ENCODE measurements around the gene TSC22D4. TPM values are rescaled to one million over a fixed set of nuclear protein-coding genes. Genes with fewer than 3 reads are reported as not detected.
A peak's percentile ranks its signal among the peaks of the same experiment; 100 is the strongest.

TSC22D4 gene
- total RNA-seq, 1 donor from 2014 or later, result 46.9 TPM

DNA sequence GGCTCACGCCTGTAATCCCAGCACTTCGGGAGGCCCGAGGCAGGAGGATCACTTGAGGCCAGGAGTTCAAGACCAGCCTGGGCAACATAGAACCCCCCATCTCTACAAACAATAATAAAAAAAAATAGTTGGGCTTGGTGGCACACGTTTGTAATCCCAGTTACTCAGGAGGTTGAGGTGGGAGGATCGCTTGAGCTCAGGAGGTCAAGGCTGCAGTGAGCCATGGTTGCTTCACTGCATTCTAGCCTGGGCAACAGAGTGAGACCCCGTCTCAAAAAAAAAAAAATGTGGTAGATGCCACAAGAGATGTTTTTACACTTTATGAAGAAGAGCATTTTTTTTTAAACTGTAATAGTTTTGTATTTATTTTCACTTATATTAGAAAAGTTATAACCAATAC lies 17.5 kb upstream of the TSC22D4 start:
- Mint-ChIP-seq H3K27me3 (ENCODE audit: unreplicated experiment) (peaks cover 2% of the 10 kb centered on the region), H3K36me3 (ENCODE audit: unreplicated experiment) (peaks cover 3% of the 10 kb centered on the region), H3K27ac (ENCODE audit: unreplicated experiment) (no peak overlapping the region), H3K4me3 (ENCODE audit: unreplicated experiment) (no peak overlapping the region), H3K9me3 (ENCODE audit: unreplicated experiment) (no peaks in the 10 kb centered on the region), H3K4me1 (ENCODE audit: unreplicated experiment) (peaks cover 10% of the 10 kb centered on the region)
- DNase-seq (ENCODE audit: extremely low spot score, unreplicated experiment), result no peak
- TF ChIP-seq, protein P1, sequence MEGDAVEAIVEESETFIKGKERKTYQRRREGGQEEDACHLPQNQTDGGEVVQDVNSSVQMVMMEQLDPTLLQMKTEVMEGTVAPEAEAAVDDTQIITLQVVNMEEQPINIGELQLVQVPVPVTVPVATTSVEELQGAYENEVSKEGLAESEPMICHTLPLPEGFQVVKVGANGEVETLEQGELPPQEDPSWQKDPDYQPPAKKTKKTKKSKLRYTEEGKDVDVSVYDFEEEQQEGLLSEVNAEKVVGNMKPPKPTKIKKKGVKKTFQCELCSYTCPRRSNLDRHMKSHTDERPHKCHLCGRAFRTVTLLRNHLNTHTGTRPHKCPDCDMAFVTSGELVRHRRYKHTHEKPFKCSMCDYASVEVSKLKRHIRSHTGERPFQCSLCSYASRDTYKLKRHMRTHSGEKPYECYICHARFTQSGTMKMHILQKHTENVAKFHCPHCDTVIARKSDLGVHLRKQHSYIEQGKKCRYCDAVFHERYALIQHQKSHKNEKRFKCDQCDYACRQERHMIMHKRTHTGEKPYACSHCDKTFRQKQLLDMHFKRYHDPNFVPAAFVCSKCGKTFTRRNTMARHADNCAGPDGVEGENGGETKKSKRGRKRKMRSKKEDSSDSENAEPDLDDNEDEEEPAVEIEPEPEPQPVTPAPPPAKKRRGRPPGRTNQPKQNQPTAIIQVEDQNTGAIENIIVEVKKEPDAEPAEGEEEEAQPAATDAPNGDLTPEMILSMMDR (IDR thresholded peaks at IDR 0.05), result no peak

DNA sequence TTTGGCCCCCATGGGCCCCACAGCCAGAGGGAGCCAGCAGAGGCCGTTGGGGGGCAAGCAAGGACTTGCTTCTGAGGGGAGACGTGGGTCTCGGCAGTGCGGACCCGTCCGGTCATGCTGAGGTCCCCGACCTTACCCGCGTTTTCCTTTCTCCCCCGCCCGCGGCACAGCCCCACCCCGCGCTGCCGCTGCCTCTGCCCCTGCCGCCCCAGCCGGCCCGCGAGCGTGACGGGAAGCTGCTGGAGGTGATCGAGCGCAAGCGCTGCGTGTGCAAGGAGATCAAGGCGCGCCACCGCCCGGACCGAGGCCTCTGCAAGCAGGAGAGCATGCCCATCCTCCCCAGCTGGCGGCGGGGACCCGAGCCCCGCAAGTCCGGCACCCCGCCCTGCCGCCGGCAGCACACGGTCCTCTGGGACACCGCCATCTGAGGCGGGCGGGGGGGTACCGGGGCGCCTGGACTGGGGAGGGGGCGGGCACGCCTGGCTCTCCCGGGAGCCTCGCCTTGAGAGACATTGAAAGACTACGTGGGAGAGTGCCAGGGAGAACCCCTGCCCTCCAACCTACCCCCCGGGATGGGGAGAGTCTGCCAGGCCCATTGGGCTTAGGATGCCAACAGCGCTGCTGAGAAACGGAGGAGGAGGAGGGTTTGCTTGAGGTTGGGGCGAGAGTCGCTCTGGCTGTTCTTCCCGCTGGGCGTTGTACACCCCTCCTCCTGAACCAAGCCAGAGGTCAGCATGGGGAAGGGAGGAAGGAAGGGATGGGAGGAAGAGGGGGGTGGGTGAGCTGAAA lies 14.7 kb upstream of the TSC22D4 start:
- TF ChIP-seq, protein P1 (IDR thresholded peaks at IDR 0.05), result no peak
- Mint-ChIP-seq H3K27me3 (ENCODE audit: unreplicated experiment) (no peaks in the 10 kb centered on the region), H3K4me3 (ENCODE audit: unreplicated experiment) (peak overlapping the region; percentile 38), H3K9me3 (ENCODE audit: unreplicated experiment) (no peaks in the 10 kb centered on the region), H3K4me1 (ENCODE audit: unreplicated experiment) (peaks cover 10% of the 10 kb centered on the region), H3K27ac (ENCODE audit: unreplicated experiment) (no peak overlapping the region), H3K36me3 (ENCODE audit: unreplicated experiment) (peaks cover 3% of the 10 kb centered on the region)
- DNase-seq (ENCODE audit: extremely low spot score, unreplicated experiment), result no peak

DNA sequence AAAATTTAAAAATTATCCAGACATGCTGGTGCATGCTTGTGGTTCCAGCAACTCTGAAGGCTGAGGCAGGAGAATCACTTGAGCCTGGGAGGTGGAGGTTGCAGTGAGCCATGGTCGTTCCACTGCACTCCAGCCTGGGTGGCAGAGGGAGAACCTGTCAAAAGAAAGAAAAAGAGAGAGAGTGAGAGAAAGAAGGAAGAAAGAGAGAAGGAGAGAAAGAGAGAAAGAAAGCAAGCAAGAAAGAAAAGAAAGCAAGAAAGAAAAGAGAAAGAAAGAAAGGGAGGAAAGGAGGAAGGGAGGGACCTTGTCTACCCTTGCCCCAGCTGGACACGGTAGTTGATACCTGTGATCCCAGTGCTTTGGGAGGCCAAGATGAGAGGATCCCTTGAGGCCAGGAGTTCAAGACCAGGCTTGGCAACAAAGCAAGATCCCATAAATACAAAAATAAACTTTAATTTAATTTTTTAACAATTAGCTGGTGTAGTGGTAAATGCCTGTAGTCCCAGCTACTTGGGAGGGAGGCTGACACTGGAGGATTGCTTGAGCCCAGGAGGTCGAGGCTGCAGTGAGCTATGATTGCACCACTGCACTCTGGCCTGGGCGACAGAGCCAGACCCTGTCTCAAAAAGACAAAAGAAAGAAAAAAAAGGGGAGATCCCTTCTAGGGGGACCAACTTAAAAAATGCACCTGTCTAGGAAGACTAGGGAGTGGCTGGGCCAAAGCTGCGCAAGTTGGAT lies 13.9 kb upstream of the TSC22D4 start:
- TF ChIP-seq, protein P1 (IDR thresholded peaks at IDR 0.05), result no peak
- no peaks in the 10 kb centered on the region for H3K27me3 Mint-ChIP-seq (ENCODE audit: unreplicated experiment)
- H3K4me1 Mint-ChIP-seq (ENCODE audit: unreplicated experiment), result peaks cover 10% of the 10 kb centered on the region
- H3K27ac Mint-ChIP-seq (ENCODE audit: unreplicated experiment), result no peak overlapping the region
- no peak for DNase-seq (ENCODE audit: extremely low spot score, unreplicated experiment)
- peaks cover 3% of the 10 kb centered on the region for H3K36me3 Mint-ChIP-seq (ENCODE audit: unreplicated experiment)
- H3K9me3 Mint-ChIP-seq (ENCODE audit: unreplicated experiment), result no peaks in the 10 kb centered on the region
- peak overlapping the region; percentile 38 for H3K4me3 Mint-ChIP-seq (ENCODE audit: unreplicated experiment)

DNA sequence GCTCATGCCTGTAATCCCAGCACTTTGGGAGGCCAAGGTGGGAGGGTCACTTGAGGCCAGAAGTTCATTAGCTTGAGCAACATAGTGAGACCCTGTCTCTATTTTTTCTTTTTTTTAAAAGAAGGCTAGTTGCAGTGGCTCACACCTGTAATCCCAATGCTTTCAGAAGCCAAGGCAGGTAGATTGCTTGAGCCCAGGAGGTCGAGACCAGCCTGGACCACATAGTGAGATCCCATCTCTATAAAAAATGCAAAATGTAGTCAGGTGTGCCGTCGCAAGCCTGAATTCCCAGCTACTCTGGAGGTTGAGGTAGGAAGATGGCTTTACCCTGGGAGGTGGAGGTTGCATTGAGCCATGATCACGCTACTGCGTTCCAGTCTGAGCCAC lies 12.2 kb upstream of the TSC22D4 start:
- Mint-ChIP-seq H3K36me3 (ENCODE audit: unreplicated experiment) (peaks cover 3% of the 10 kb centered on the region), H3K27me3 (ENCODE audit: unreplicated experiment) (no peaks in the 10 kb centered on the region), H3K27ac (ENCODE audit: unreplicated experiment) (no peak overlapping the region), H3K9me3 (ENCODE audit: unreplicated experiment) (no peaks in the 10 kb centered on the region), H3K4me1 (ENCODE audit: unreplicated experiment) (peaks cover 10% of the 10 kb centered on the region), H3K4me3 (ENCODE audit: unreplicated experiment) (no peak overlapping the region)
- TF ChIP-seq, protein P1 (IDR thresholded peaks at IDR 0.05), result no peak
- DNase-seq (ENCODE audit: extremely low spot score, unreplicated experiment), result no peak
